HK-2 (cell line): Measurements from ENCODE around the gene CNFN.

Experiments used
- DNase-seq: peaks from one replicate; pipeline ENCODE4 v3.0.0-alpha.2; 2018; ENCODE audit not compliant: unreplicated experiment

Gene CNFN

DNA sequence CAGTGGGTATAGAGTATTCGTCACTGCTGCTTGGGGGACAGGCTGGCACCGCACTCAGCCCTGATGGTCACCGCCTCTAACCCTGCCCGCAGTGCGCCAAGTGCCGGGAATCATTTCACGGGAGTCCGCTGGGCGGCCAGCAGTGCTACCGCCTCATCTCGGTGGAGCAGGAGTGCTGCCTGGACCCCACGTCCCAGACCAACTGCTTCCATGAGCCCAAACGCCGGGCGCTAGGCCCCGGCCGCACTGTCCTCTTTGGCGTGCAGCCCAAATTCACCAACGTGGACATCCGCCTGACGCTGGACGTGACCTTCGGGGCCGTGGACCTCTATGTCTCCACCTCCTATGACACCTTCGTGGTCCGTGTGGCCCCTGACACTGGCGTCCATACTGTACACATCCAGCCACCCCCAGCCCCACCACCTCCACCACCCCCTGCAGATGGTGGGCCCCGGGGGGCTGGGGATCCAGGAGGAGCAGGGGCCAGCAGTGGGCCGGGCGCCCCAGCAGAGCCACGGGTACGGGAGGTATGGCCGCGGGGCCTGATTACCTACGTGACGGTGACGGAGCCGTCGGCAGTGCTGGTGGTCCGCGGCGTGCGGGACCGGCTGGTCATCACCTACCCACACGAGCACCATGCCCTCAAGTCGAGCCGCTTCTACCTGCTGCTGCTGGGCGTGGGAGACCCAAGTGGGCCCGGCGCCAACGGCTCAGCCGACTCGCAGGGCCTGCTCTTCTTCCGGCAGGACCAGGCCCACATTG lies 14.5 kb downstream of the CNFN start:
- no peak for DNase-seq

DNA sequence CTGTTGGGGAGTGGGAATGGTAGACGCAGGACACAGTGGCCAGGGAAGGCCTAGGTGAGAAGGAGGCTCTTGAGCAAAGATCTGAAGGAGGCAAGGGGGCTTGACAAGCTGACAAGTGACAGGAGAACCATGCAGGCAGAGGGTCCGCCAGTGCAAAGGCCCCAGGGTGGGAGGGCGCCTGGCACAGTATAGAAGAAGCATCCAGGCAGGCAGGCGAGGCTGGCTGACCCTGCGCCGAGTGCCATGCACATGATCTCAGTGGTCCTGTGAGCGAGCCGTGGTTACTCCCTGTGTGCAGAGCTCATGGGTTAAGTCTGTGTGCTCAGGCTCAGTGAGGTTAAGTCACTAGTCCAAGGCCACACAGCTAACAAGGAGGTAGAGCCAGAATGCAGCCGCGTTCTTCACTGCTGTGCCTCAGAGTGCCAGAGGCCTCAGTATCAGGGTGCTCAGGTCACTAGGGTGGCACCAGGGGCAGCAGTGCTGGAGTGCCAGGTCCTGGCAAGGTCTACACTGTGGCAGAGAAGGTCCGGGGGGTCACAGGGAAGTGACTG lies 15.2 kb downstream of the CNFN start:
- DNase-seq: no peak

DNA sequence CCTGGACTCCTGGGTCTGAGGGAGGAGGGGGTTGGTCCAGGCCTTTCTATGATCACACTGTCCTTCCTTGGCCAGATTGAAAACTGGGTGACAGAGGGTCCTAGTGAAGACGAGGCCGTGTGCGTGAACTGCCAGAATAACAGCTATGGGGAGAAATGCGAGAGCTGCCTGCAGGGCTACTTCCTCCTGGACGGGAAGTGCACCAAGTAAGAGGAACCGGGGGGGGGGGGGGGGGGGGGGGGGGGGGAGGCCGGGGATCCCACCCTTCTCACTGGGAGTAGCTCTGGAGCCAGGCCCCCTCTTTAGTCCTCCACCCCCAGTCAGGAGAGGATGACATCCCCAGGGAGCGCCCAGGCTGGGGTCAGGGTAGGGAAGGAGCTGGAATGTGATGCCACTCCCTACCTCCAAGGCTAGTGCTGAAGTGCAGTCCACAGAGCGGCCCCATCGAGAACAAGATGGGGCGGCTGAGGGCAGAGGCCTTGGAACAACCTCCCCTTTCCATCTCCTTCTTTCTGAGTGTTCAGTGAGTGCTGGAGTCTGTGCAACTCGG lies 19.4 kb downstream of the CNFN start:
- no peak for DNase-seq

DNA sequence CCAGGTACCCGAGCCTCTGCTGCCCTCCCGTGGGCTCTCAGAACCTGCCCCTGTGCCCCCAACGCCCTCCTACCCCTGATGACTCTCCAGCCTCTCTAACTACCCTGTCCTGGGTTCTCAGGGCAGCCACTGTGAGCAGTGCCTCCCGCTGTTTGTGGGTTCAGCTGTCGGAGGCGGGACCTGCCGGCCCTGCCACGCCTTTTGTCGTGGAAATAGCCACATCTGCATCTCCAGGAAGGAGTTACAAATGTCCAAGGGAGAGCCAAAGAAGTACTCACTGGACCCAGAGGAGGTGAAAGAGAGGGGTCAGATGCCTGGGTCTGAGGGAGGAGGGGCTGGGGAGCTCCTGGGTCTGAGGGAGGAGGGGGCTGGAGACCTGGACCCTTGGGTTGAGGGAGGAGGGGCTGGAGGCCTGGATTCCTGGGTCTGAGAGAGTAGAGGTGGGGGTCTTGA lies 20.0 kb downstream of the CNFN start:
- DNase-seq: no peak

DNA sequence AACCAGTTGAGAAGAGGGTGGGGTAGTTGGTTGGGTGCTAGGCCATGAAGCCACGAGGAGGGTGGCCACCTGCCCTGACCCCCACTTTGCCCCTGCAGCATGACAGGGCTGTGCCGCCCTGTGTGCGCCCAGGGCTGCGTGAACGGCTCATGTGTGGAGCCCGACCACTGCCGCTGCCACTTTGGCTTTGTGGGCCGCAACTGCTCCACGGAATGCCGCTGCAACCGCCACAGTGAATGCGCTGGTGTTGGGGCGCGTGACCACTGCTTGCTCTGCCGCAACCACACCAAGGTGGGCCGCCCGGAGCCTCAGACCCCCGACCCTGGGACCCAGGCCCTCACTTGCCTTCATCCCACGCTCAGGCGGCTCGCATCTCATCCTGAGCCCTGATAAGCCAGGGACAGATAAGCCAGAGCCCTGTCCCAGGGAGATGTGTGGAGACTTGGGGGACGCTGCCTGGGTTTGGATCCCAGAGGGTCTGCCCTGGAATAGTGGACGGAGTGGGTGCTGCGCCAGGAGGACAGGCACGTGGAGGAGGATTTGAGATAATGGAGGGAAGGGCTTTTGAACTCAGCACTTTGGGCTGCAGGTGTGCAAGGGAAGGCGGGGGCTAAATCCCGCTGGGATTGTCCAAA lies 20.5 kb downstream of the CNFN start:
- no peak for DNase-seq

DNA sequence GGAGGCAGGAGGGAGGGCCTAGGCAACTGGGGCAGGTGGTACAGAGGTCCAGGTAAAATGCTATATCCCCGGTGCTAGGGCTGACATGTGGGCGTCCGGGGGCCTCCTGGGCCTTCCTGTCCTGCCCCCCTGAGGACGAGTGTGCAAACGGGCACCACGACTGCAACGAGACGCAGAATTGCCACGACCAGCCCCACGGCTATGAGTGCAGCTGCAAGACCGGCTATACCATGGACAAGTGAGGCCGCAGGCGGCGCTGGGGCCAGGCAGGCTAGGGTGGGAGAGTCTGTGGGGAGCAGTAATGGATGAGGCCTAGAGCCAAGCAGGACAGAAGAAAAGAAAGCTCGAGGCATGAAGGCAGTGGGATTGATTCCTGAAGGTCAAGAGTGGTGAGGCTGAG lies 21.3 kb downstream of the CNFN start:
- DNase-seq: no peak

DNA sequence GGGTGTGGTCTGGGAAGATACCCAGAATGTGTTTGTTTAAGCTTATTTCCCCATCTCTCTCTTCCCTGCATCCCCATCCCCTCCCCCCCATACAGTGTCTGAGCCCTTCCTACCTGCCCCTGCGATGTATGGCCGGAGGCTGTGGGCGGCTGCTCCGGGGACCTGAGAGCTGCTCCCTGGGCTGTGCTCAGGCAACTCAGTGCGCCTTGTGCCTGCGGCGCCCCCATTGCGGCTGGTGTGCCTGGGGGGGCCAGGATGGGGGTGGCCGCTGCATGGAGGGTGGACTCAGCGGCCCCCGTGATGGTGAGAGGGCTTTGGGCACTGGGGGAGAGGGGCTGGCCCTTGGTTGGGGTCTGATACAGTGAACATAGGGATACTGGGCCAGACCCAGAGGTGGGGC lies 21.7 kb downstream of the CNFN start:
- no peak for DNase-seq

DNA sequence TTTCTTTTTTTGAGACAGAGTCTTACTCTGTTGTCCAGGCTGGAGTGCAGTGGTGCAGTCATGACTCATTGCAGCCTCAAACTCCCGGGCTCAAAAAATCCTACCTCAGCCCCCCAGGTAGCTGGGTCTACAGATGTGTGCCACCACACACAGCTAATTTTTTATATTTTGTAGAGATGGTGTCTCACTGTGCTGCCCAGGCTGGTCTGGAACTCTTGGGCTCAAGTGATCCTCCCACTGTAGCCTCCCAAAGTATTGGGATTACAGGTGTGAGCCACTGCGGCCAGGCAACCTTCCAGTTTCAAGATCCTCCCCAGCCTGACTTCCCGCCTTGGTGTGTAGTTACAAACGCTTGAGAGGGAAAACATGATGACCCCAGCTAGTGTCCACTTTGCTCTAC lies 22.2 kb downstream of the CNFN start:
- no peak for DNase-seq

DNA sequence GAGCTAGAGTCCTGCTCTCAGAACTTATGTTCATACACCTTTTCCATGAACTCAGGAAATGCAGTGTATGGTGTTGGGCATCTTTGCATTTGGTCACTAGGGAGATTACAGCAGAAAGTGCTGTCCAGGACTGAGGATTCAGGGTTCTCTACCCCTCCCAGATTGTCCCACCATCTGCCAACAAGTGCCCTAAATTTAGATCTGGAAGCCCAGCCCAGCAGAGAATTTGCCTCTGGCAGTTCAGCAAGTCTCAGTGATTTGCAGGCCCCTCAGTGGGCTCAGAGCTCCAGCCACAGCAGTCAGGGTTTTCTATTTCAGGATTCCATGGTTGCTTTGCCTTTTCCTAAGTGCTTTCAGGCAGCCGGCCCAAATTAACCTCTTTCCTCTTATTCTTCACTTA lies 23.4 kb downstream of the CNFN start:
- no peak for DNase-seq

DNA sequence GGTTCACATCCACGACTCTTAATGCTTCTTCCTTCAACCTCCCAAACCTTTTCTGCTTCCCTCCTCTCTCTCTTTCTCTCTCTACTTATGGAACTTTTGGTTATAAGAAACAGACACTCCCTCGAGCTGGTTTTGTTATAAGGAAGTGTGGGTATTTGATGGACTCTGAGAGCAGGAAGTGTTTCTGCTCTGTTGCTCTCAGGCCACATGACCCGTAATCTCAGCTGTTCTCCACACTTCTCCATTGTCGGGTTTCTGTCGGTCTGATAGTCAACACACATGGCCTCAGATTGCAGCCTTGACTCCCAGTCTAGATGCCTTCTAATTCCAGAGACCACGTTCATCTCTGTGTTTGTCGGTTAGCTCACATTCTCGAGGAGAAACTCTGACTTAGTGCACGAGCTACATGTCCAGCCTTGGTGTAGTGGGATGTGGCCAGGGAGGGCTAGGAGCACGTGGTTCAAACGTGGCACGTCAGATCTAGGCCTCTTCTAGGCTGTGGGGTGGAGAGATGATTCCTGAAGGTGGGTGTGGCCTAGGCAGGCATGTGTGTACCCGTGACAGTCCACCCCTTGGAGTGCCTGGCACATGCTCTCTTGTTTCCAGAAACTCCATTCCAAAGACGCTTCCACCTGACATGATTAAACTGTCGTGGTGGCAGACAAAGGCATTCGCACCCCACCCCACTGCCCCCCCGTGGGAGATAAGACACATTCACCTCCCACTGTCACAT lies 26.3 kb downstream of the CNFN start:
- DNase-seq: no peak

DNA sequence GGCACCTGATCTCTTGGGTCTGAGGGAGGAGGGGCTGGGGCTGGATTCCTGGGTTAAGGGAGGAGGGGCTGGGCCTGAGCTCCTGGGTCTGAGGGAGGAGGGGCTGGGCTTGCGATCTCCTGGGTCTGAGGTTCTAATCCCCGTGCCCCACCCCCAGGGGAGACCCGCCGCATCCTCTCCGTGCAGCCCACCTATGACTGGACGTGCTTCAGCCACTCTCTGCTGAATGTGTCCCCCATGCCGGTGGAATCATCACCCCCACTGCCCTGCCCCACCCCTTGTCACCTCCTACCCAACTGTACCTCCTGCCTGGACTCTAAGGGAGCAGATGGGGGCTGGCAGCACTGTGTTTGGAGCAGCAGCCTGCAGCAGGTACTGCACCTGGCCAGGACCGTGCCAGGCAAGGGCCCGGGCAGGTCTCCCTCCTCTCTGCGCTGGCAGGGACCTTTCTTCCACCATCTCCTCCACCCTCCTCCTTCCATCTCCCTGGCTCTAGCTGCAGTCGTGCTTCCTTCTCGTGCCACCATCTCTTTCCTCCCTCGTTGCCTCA lies 27.1 kb downstream of the CNFN start:
- no peak for DNase-seq

DNA sequence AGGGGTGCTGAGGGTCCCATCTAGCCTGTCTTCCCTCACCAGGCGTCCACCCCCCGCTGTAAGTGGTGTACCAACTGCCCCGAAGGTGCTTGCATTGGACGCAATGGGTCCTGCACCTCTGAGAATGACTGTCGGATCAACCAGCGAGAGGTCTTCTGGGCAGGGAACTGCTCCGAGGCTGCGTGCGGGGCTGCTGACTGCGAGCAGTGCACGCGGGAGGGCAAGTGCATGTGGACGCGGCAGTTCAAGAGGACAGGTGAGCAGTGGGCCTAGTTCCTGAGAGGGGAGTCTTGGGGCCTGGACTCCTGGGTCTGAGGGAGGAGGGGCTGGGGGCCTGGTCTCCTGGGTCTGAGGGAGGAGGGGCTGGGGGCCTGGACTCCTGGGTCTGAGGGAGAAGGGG lies 27.8 kb downstream of the CNFN start:
- no peak for DNase-seq

DNA sequence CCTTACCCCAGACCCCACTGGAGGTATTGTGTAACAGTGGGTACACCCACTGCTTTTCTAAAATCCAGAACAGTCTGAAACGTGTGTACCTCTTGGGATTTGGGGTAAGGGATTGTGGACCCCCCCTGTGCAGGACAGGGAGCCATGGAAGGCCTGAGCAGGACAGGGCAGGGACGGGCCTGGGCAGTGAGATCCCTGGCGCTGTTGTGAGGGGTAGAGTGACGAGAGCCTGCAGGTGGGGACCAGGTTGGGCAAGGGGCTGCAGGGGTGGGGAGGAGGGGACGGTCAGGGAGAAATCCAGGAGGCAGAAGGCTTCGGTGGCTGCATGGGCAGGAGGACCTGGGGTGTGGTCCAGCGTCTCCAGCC lies 28.6 kb downstream of the CNFN start:
- no peak for DNase-seq

DNA sequence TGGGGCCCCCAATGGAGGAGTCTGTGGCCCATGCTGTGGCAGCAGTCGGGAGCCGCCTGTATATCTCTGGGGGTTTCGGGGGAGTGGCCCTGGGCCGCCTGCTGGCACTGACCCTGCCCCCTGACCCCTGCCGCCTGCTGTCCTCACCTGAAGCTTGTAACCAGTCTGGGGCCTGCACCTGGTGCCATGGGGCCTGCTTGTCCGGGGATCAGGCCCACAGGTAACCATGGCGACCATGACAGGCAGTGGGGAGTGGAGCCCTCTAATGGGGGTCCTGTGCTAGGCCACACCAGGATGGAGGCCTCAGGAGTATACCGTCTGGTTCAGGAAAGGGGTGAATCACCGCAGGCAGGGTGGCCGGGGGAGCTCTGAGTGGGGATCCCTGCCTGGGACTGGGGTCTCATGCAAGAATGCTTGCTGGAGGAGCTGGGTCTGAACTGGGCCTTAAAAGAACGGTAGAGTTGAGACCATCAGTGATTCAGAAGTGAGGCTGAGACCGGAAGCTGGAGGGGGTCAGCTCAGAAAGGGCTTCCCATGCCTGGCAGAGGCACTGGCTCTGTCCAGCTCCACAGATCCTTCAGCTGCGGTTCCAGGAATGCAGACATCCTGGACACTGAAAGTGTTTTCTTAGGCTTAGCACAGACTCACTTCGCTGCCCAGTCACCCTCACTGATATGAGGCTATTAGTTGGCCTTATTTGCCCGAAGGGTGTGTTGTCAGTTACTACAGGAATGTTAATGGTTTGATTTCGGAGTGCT lies 29.1 kb downstream of the CNFN start:
- DNase-seq: no peak

DNA sequence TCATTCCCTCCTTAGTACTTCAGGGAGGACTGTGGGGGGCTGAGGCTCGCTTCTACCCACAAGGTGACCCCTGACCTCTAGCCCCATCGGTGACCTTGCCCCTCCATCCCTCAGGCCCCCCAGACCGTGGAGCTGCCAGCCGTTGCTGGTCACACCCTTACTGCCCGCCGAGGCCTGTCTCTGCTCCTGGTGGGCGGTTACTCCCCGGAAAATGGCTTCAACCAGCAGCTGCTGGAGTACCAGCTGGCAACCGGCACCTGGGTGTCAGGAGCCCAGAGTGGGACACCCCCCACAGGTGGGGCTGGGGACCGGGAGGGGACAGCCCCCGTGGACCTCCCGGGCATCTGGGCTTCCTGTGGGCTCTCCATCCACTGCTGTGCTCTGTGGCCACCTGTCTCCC lies 32.8 kb downstream of the CNFN start:
- no peak for DNase-seq

DNA sequence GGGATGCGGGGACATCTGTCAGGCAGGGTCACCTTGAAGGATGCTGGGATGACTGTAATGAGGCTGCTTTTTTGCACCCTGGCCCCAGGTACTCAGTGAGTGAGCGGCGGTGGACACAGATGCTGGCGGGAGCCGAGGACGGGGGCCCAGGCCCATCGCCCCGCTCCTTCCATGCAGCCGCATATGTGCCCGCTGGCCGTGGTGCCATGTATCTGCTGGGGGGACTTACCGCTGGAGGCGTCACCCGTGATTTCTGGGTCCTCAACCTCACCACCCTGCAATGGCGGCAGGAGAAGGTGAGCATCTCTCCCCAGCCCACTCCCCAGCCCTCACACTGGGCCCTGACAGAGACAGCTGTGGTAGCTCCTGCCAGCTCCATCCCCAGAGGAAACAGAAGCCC lies 33.4 kb downstream of the CNFN start:
- DNase-seq: no peak

DNA sequence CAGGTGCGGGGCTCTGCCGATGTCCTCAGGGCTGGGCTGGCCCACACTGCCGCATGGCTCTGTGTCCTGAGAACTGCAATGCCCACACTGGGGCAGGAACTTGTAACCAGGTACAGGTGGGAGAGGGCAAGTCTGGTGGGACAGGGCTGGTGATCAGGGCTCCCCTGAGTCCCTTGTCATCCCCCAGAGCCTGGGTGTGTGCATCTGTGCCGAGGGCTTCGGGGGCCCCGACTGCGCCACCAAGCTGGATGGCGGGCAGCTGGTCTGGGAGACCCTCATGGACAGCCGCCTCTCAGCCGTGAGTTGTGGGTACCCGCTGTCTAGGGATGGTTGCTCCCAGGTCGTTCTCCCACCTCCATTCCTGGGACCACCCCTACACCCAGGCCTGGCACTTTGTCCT lies 34.2 kb downstream of the CNFN start:
- no peak for DNase-seq

DNA sequence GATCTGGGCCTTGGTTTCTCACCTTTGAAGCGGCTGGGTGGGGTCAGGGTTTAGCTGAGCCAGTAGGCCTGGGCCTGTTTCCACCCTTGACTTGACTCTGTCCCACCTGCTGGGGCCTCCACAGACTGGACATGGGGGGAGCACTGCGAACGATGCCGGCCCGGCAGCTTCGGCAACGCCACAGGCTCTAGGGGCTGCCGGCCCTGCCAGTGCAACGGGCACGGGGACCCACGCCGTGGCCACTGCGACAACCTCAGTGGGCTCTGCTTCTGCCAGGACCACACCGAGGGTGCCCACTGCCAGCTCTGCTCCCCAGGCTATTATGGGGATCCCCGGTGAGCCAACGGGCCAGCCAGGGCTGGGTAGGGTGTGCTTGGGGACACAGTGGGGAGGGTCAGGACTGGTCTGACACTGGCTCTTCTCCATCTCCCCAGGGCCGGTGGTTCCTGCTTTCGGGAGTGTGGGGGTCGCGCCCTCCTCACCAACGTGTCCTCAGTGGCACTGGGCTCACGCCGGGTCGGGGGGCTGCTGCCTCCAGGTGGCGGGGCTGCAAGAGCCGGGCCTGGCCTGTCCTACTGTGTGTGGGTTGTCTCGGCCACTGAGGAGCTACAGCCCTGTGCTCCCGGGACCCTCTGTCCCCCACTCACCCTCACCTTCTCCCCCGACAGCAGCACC lies 36.6 kb downstream of the CNFN start:
- DNase-seq: no peak

DNA sequence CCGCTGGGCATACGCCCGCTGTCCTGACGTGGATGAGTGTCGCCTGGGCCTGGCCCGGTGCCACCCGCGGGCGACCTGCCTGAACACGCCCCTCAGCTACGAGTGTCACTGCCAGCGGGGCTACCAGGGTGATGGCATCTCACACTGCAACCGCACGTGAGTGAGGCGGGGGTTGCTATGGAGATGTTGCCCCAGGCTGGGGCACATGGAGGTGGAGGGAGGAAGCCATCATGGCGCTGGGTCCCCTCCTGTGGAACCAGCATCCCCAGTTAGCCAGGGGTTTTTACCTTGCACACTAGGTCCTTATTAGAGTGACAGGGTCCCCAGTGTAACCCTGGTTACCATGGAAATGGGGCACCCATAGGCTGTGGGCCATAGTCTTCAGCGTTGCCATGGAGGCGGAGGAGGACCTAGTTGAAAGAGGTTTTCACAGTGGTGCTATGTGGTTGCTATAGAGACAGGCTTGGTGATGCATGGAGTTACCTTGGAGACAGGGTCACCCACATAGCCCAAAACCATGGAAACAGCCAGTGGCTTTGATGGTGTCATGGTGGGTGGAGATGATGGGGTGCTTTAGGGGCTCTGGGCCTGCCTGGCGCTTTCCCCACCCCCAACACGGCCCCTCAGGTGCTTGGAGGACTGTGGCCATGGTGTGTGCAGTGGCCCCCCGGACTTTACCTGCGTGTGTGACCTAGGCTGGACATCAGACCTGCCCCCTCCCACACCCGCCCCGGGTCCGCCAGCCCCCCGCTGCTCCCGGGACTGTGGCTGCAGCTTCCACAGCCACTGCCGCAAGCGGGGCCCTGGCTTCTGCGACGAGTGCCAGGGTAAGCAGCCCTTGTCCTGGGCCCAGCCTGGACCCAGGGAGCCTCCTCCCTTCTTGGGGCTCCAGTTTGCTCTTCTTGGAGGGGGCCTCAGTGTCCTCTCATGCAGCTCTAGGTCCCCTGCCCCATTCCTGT lies 37.5 kb downstream of the CNFN start:
- no peak for DNase-seq
